ENCODE data around the gene PLA2G2F. TPM values are rescaled to one million over a fixed set of nuclear protein-coding genes. Genes with fewer than 3 reads are reported as not detected.
A peak's percentile ranks its signal among the peaks of the same experiment; 100 is the strongest.

The PLA2G2F gene
- total and polyA plus RNA-seq, 9 donors = 0.02 to 0.30 (median 0.11) TPM; not detected in 5

GRCh38 chr1:20107351-20107750 lies 31.8 kb upstream of the PLA2G2F start:
- 67 to 70% (median 68%) methylated on average over 4 of the region's 4 CpGs for WGBS, 3 donors
- Histone ChIP-seq H3K27ac (peak overlapping the region in 1 of 2 donors; percentile 80), H3K36me3 (no peaks in the 10 kb centered on the region), H3K4me3 (no peak overlapping the region), H3K4me1 (ENCODE audit: insufficient read depth) (peaks cover 14% of the 10 kb centered on the region), H3K27me3 (no peaks in the 10 kb centered on the region), H3K9me3 (no peaks in the 10 kb centered on the region)
- no peak for DNase-seq
- intact Hi-C loops (cut with DNase I) = loop anchor here in 1 of 4 donors (5.0 kb wide), 1 partner anchor 35 kb away; no protein-coding TSS in a partner anchor
- TF ChIP-seq POLR2A (IDR thresholded peaks at IDR 0.05) (no peak), CTCF (IDR thresholded peaks at IDR 0.05) (no peak), EP300 (IDR thresholded peaks at IDR 0.05) (no peak)

GRCh38 chr1:20107796-20108195 lies 31.3 kb upstream of the PLA2G2F start:
- H3K27me3 ChIP-seq = no peaks in the 10 kb centered on the region
- H3K27ac ChIP-seq = peak overlapping the region; percentile 18 to 80
- DNase-seq = no peak
- intact Hi-C loops (cut with DNase I) = loop anchor here in 1 of 4 donors (5.0 kb wide), 1 partner anchor 35 kb away; no protein-coding TSS in a partner anchor
- no peaks in the 10 kb centered on the region for H3K9me3 ChIP-seq
- TF ChIP-seq CTCF (IDR thresholded peaks at IDR 0.05) (no peak), POLR2A (IDR thresholded peaks at IDR 0.05) (no peak), EP300 (IDR thresholded peaks at IDR 0.05) (no peak)
- no peaks in the 10 kb centered on the region for H3K36me3 ChIP-seq
- no peak overlapping the region for H3K4me3 ChIP-seq
- H3K4me1 ChIP-seq (ENCODE audit: insufficient read depth) = peaks cover 14% of the 10 kb centered on the region
- WGBS, 3 donors = 17 to 28% (median 18%) methylated on average over 4 of the region's 4 CpGs

GRCh38 chr1:20108366-20109123 lies 30.6 kb upstream of the PLA2G2F start:
- no peak overlapping the region for H3K4me3 ChIP-seq
- H3K4me1 ChIP-seq (ENCODE audit: insufficient read depth) = peaks cover 14% of the 10 kb centered on the region
- WGBS, 3 donors = 4 to 12% (median 11%) methylated on average over 5 of the region's 5 CpGs
- no peak for TF ChIP-seq EP300 (IDR thresholded peaks at IDR 0.05)
- DNase-seq = peak; percentile 68 to 84 (median 83)
- H3K36me3 ChIP-seq = no peaks in the 10 kb centered on the region
- no peaks in the 10 kb centered on the region for H3K9me3 ChIP-seq
- H3K27me3 ChIP-seq = no peaks in the 10 kb centered on the region
- intact Hi-C loops (cut with DNase I) = loop anchor here in 1 of 4 donors (5.0 kb wide), 1 partner anchor 34 kb away; no protein-coding TSS in a partner anchor
- peak overlapping the region; percentile 34 to 80 for H3K27ac ChIP-seq

GRCh38 chr1:20109223-20109856 lies 29.8 kb upstream of the PLA2G2F start:
- peak overlapping the region; percentile 34 to 80 for H3K27ac ChIP-seq
- no peaks in the 10 kb centered on the region for H3K27me3 ChIP-seq
- DNase-seq = peak in 1 of 5 donors; percentile 32
- no peak overlapping the region for H3K4me3 ChIP-seq
- 65 to 81% (median 68%) methylated on average over 4 of the region's 4 CpGs for WGBS, 3 donors
- peak in 1 of 3 donors; percentile 14 for TF ChIP-seq CTCF (IDR thresholded peaks at IDR 0.05)
- no peak for TF ChIP-seq POLR2A (IDR thresholded peaks at IDR 0.05)
- H3K9me3 ChIP-seq = no peaks in the 10 kb centered on the region
- intact Hi-C loops (cut with DNase I) = loop anchor here in 1 of 4 donors (5.0 kb wide), 1 partner anchor 33 kb away; no protein-coding TSS in a partner anchor
- H3K36me3 ChIP-seq = no peaks in the 10 kb centered on the region
- peaks cover 14% of the 10 kb centered on the region for H3K4me1 ChIP-seq (ENCODE audit: insufficient read depth)
